Measurements from ENCODE around the gene SLFN12L. TPM values are rescaled to one million over a fixed set of nuclear protein-coding genes. Genes with fewer than 3 reads are reported as not detected.

SLFN12L gene
- total and polyA plus RNA-seq, 7 donors = 0.03 to 0.30 (median 0.13) TPM; not detected in 1

DNA sequence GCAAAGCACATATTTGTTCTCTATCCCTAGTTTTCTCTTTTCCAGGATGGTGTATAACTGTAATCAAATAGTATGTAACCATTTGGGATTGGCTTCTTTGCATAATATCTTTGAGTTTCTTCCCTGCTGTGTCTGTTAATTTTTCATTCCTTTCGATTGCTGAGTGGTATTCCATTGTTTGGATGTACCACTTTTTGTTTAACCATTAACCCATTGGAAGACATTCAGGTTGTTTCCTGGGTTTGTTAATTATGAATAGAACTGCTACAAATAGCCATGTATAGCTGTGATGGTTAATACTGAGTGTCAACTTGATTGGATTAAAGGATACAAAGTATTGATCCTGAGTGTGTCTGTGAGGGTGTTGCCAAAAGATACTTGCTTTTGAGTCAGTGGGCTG is 84.3 kb downstream of the SLFN12L start:
- WGBS, 3 donors = 37 to 66% (median 63%) methylated on average over 1 of the region's 1 CpG
- H3K9me3 ChIP-seq = no peaks in the 10 kb centered on the region
- TF ChIP-seq, protein P1, sequence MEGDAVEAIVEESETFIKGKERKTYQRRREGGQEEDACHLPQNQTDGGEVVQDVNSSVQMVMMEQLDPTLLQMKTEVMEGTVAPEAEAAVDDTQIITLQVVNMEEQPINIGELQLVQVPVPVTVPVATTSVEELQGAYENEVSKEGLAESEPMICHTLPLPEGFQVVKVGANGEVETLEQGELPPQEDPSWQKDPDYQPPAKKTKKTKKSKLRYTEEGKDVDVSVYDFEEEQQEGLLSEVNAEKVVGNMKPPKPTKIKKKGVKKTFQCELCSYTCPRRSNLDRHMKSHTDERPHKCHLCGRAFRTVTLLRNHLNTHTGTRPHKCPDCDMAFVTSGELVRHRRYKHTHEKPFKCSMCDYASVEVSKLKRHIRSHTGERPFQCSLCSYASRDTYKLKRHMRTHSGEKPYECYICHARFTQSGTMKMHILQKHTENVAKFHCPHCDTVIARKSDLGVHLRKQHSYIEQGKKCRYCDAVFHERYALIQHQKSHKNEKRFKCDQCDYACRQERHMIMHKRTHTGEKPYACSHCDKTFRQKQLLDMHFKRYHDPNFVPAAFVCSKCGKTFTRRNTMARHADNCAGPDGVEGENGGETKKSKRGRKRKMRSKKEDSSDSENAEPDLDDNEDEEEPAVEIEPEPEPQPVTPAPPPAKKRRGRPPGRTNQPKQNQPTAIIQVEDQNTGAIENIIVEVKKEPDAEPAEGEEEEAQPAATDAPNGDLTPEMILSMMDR (IDR thresholded peaks at IDR 0.05) = no peak
- no peaks in the 10 kb centered on the region for H3K36me3 ChIP-seq (ENCODE audit: insufficient read depth in 1 of 2, low read depth in 1 of 2)
- no peaks in the 10 kb centered on the region for H3K4me1 ChIP-seq
- no peak for ATAC-seq
- no peak overlapping the region for H3K4me3 ChIP-seq
- no peak for DNase-seq
- intact Hi-C loops (cut with DNase I) = no loop called here
- no peak overlapping the region for H3K27ac ChIP-seq
- peaks cover 4 to 35% (median 8%) of the 10 kb centered on the region in 3 donors for H3K27me3 ChIP-seq (ENCODE audit: insufficient read depth in 3 of 3, low read length in 2 of 3)

DNA sequence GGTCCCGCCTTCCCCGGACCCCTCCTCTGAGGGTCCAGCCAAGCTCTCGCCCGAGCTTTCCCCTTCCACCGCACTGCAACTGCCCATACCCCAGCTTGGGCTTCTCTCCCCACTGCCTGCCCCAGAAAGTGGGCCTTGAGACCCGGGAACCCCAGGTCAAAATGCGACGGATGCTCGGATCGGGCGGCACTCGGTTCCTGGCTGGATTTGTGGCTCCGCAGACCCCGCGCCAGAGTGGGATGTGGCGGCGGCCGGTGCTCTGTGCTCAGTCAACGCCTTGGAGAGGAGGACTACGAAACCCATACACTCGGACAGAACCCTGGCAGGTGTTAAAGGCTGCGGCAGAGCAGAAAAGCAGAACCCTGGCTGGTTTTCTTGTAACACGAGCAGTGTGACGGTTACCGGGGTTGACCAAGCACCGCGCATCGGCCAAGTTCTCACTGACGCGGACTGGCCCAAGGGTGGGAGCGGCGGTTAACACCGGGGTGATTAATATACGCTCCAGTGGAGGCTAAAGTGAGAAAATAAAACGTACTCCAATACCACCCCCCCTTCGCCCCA is 88.0 kb downstream of the SLFN12L start:
- Histone ChIP-seq H3K27me3 (ENCODE audit: insufficient read depth in 3 of 3, low read length in 2 of 3) (peaks cover 6 to 54% (median 9%) of the 10 kb centered on the region in 3 donors), H3K4me3 (peak overlapping the region; percentile 66), H3K9me3 (no peaks in the 10 kb centered on the region), H3K27ac (no peak overlapping the region), H3K4me1 (no peaks in the 10 kb centered on the region), H3K36me3 (ENCODE audit: insufficient read depth in 1 of 2, low read depth in 1 of 2) (no peaks in the 10 kb centered on the region)
- TF ChIP-seq, protein P1 (IDR thresholded peaks at IDR 0.05) = no peak
- peak in 1 of 2 donors; percentile 25 for DNase-seq
- WGBS, 3 donors = 25 to 33% (median 29%) methylated on average over 36 of the region's 36 CpGs
- ATAC-seq = no peak
- intact Hi-C loops (cut with DNase I) = no loop called here

DNA sequence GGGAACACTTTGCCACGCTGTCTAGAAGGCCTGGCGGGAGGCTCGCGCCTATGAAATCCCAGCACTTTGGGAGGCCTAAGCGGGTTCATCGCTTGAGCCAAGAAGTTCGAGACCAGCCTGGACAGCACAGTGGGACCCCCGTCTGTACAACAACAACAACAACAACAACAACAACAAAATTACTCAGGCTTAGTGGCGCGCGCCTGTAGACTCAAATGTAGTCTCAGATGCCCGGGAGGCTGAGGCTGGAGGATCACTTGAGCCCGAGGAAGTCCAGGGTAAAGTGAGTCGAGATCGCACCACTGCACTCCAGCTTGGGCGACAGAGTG is 88.6 kb downstream of the SLFN12L start:
- Histone ChIP-seq H3K4me1 (no peaks in the 10 kb centered on the region), H3K27me3 (ENCODE audit: insufficient read depth in 3 of 3, low read length in 2 of 3) (peaks cover 6 to 54% (median 9%) of the 10 kb centered on the region in 3 donors), H3K9me3 (no peaks in the 10 kb centered on the region), H3K36me3 (ENCODE audit: insufficient read depth in 1 of 2, low read depth in 1 of 2) (no peaks in the 10 kb centered on the region), H3K27ac (no peak overlapping the region), H3K4me3 (peak overlapping the region; percentile 66)
- TF ChIP-seq, protein P1 (IDR thresholded peaks at IDR 0.05) = no peak
- intact Hi-C loops (cut with DNase I) = no loop called here
- DNase-seq = no peak
- no peak for ATAC-seq
- 52 to 71% (median 66%) methylated on average over 15 to 16 of the region's 16 CpGs for WGBS, 3 donors

DNA sequence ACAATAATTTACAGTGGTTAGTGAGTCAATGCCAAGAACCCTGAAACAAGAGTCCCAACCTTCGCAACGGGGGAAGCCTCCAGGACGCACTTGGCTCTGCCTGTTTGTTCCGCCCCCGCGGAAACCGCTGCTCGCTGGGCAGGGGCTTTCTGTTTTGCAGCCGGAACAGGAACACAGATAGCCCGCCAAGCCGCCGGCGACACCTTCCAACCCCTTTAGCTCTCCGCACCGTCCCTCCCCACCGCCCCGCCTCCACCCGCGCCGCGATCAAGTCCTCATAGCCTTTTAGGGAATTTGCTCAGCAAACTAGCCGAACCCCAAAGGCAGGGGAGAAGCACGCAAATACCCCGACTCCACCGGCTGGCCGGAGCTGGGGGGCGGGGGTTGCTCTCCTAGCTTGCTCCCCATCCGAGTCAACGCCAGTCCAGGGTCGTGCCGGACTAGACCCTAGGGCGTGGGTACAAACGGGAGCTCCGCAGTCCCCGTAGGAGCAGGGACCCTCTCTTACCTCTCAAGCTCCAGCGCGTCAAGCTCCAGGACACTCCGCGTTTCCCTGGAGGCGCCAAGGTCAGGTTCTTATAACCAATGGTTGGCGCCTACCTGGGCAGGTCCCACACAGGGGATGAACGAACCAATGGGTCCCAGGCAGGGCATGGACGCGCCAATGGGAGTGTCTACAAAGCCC is 89.1 kb downstream of the SLFN12L start, which contains the start of gene SLFN13:
TSS of gene SLFN13 (minus strand) at position 553 of the 685 bp plus-strand sequence. CDS start 3,086 bp downstream, outside the sequence.
- no peaks in the 10 kb centered on the region for H3K36me3 ChIP-seq (ENCODE audit: insufficient read depth in 1 of 2, low read depth in 1 of 2)
- H3K27ac ChIP-seq = no peak within 1 kb of the TSS
- 5 to 11% (median 10%) methylated on average over 44 of the region's 44 CpGs for WGBS, 3 donors
- DNase-seq (peak; percentile 73 to 80), ATAC-seq (peak in 3 of 4 donors; percentile 35 to 64 (median 54))
- peak within 1 kb of the TSS; percentile 66 for H3K4me3 ChIP-seq
- peaks cover 6 to 54% (median 9%) of the 10 kb centered on the region in 3 donors for H3K27me3 ChIP-seq (ENCODE audit: insufficient read depth in 3 of 3, low read length in 2 of 3)
- TF ChIP-seq, protein P1 (IDR thresholded peaks at IDR 0.05) = no peak
- no peaks in the 10 kb centered on the region for H3K9me3 ChIP-seq
- no peaks in the 10 kb centered on the region for H3K4me1 ChIP-seq
- intact Hi-C loops (cut with DNase I) = no loop called here

Measured in psoas muscle (tissue), 8 donors.